Smooth muscle cell (in vitro differentiated cells): ENCODE data around the gene TSPAN32. TPM values are rescaled to one million over a fixed set of nuclear protein-coding genes. Genes with fewer than 3 reads are reported as not detected.

ENCODE experiments used
- DNase-seq: peaks from one replicate; lab custom pipeline; 2025; ENCODE audit not compliant: unreplicated experiment; lab: John Stamatoyannopoulos, UW
- H2AFZ ChIP-seq: fragments of 200-600 bp; sonication (generic); 2 replicates; pipeline ENCODE4 v1.6.0; 2016; ENCODE audit warnings: antibody characterized with exemption, low read depth, mild to moderate bottlenecking
- H3F3A ChIP-seq: fragments of 200-600 bp; sonication (generic); 2 replicates; pipeline ENCODE4 v1.6.0; 2017; ENCODE audit warnings: antibody characterized with exemption, low read depth
- H3K27ac ChIP-seq: fragments of 200-600 bp; sonication (generic); 2 replicates; pipeline ENCODE4 v1.5.1; 2016; ENCODE audit warnings: low read depth, mild to moderate bottlenecking
- H3K27me3 ChIP-seq: fragments of 200-600 bp; sonication (generic); 2 replicates; pipeline ENCODE4 v1.6.1; 2016; ENCODE audit warnings: low read depth, mild to moderate bottlenecking
- H3K36me3 ChIP-seq: fragments of 200-600 bp; sonication (generic); 2 replicates; pipeline ENCODE4 v1.5.1; 2016; ENCODE audit warnings: low read depth
- H3K4me1 ChIP-seq: fragments of 200-600 bp; sonication (generic); 2 replicates; pipeline ENCODE4 v1.5.1; 2016; ENCODE audit warnings: low read depth
- H3K4me2 ChIP-seq: fragments of 200-600 bp; sonication (generic); 2 replicates; pipeline ENCODE4 v1.6.0; 2016; ENCODE audit warnings: mild to moderate bottlenecking
- H3K4me3 ChIP-seq: fragments of 200-600 bp; sonication (generic); 2 replicates; pipeline ENCODE4 v1.5.1; 2016; ENCODE audit warnings: mild to moderate bottlenecking
- H3K79me2 ChIP-seq: fragments of 200-600 bp; sonication (generic); 2 replicates; pipeline ENCODE4 v1.6.0; 2016; ENCODE audit warnings: low read depth, mild to moderate bottlenecking
- H3K9ac ChIP-seq: fragments of 200-600 bp; sonication (generic); 2 replicates; pipeline ENCODE4 v1.6.0; 2016; ENCODE audit warnings: low read depth
- H3K9me3 ChIP-seq: fragments of 200-600 bp; sonication (generic); replicated peaks from 2 replicates; pipeline ENCODE4 v1.5.1; 2016; ENCODE audit warnings: low read depth
- H4K20me1 ChIP-seq: fragments of 200-600 bp; sonication (generic); 2 replicates; pipeline ENCODE4 v1.6.0; 2016; ENCODE audit warnings: low read depth
- CTCF ChIP-seq: fragments of 200-600 bp; sonication (generic); IDR thresholded peaks from 2 replicates; pipeline ENCODE4 v1.5.1; 2017; ENCODE audit warnings: borderline replicate concordance, mild to moderate bottlenecking, antibody characterized with exemption; ENCODE audit not compliant: insufficient read depth, poor library complexity, severe bottlenecking
- WGBS: methylation state at CpG from one replicate; pipeline ENCODE4 v1.1.7; 2016; ENCODE audit warnings: low lambda C conversion rate; 5-methylcytosine and 5-hydroxymethylcytosine counted together
- polyA plus RNA-seq: library from polyadenylated mRNA; unstranded; fragments of >200 nt; fragmentation: Nextera tagmentation; extraction: Ambion mirVana; gene quantifications from 2 replicates; pipeline ENCODE4 v1.2.1, GENCODE V29; 2016
- total RNA-seq: library from RNA; depleted of rRNA; stranded (reverse); fragments of >200 nt; gene quantifications from 2 replicates; pipeline ENCODE4 v1.2.3, GENCODE V29; 2014

Gene TSPAN32
- total and polyA plus RNA-seq, 2 experiments from 2014 or later: not detected

DNA sequence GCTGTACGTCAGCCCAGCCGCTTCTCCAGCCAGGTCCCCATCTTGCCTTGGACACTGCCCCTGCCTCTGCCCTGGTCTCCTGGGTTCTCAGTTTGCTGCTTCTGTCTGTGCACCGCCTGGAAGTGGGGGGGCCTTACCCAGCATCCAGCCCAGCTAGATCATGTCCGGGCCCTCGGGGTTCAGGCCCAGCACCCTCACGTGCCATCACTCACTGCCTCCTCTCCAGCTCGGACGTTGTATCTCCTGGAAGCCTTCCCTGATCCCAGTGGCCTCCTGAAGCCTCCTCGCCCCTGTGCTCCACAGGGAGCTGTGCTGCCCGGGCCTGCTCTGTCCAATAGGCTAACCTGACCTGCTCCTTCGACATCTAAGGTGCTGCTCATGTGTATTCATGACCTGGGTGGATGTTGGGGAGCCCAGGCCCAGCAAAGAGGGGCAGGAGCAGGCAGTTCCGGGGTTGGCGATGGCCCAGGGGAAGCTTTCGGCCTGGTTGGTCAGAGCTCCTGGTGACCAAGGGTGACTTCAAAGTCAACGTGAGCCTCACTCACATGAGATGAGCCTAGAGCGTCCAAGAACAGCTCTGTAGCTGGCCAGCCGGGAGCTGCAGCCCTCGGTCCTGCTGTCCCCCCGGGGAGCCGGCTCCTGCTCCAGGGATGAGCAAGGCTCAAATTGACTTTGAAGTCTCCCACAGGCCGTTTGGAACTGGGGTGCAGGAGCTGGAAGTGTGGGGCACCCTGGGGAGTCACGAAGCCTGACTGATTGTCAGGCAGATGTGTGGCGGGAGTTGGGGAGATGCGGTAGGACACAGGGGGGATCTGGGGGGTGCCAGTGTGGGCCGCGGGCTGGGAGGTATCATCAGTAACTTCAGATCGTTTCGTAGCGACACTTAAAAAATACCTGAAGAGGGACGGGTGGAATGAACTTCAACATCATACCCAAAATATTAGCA is 26.2 kb upstream of the TSPAN32 start:
- Histone ChIP-seq H3K4me1 (no peaks in the 10 kb centered on the region), H3K9me3 (no peaks in the 10 kb centered on the region), H3K27me3 (peaks cover 65% of the 10 kb centered on the region), H3K79me2 (no peaks in the 10 kb centered on the region), H3K27ac (no peak overlapping the region), H3K36me3 (no peaks in the 10 kb centered on the region), H3K4me3 (no peak overlapping the region), H4K20me1 (no peaks in the 10 kb centered on the region), H3F3A (no peaks in the 10 kb centered on the region), H3K9ac (no peak overlapping the region), H2AFZ (no peak overlapping the region), H3K4me2 (no peak overlapping the region)
- no peak for TF ChIP-seq CTCF
- no peak for DNase-seq
- 94% methylated on average over 30 of the region's 30 CpGs for WGBS

DNA sequence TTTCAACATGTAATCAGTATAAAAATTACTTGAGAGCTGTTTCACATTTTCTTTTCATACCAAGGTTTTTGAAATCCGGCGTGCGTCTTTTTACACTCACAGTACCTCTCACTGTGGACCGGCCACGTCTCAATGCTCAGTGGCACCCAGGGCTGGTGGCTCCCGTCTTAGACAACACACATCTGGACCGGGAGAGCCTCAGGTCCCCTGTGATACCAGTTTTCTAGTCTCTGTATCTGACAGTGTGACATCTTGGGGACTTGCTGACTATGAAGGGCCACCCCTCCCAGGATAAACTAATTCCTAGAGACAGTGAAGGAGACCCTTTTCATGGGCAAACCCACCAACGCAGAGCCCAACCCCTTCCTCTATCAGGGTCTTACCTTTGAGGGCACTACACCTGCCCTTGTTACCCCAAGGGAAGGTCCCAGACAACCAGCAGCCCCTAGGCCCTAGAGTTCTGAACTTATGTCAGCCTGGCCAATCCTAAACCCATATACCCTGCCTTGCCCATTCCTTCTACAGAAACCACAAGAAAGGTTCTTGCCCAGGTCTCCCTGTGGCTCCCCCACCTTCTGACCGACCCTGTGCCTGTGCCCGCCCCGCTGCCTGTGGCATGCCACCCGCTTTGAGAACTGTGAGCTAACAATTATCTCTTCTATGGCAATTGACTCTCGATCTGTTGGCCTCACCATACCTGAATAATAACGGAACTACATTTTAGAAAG is 25.4 kb upstream of the TSPAN32 start:
- Histone ChIP-seq H3K27me3 (peaks cover 57% of the 10 kb centered on the region), H3K4me2 (no peak overlapping the region), H3K4me1 (no peaks in the 10 kb centered on the region), H3K27ac (no peak overlapping the region), H3K36me3 (no peaks in the 10 kb centered on the region), H3K79me2 (no peaks in the 10 kb centered on the region), H4K20me1 (no peaks in the 10 kb centered on the region), H3F3A (no peaks in the 10 kb centered on the region), H3K9me3 (no peaks in the 10 kb centered on the region), H2AFZ (no peak overlapping the region), H3K9ac (no peak overlapping the region), H3K4me3 (no peak overlapping the region)
- no peak for DNase-seq
- TF ChIP-seq CTCF: no peak
- WGBS: 94% methylated on average over 14 of the region's 14 CpGs

DNA sequence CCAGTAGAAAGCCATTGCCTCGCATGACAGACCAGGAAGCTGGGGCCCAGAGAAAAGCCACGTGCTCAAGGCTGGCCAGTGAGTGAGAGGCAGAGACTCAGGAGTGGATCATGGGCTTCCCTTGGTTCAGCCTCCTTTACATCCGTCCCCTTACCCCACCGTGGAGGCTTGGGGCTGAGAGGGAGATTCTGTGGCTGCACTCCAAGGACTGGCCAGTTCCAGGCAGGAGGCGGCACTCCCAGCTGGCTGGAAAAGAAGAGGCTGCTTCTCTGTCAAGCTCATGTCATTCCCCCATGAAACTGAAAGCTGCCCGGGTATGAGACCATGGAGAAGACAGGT is 24.8 kb upstream of the TSPAN32 start:
- Histone ChIP-seq H3K9me3 (no peaks in the 10 kb centered on the region), H3K4me1 (no peaks in the 10 kb centered on the region), H3K27ac (no peak overlapping the region), H2AFZ (no peak overlapping the region), H4K20me1 (no peaks in the 10 kb centered on the region), H3K4me2 (no peak overlapping the region), H3K79me2 (no peaks in the 10 kb centered on the region), H3K9ac (no peak overlapping the region), H3K27me3 (peaks cover 52% of the 10 kb centered on the region), H3K36me3 (no peaks in the 10 kb centered on the region), H3K4me3 (no peak overlapping the region), H3F3A (no peaks in the 10 kb centered on the region)
- WGBS: 83% methylated on average over 6 of the region's 6 CpGs
- TF ChIP-seq CTCF: no peak
- DNase-seq: no peak
